ENCODE data around the gene ARIH2. TPM values are rescaled to one million over a fixed set of nuclear protein-coding genes. Genes with fewer than 3 reads are reported as not detected.

ARIH2 gene
- total and polyA plus RNA-seq, 2 of the 8 experiments (the other 6 are each of a cell fraction or from before 2014, with no cell fraction given), result 72.9 to 136 TPM

DNA sequence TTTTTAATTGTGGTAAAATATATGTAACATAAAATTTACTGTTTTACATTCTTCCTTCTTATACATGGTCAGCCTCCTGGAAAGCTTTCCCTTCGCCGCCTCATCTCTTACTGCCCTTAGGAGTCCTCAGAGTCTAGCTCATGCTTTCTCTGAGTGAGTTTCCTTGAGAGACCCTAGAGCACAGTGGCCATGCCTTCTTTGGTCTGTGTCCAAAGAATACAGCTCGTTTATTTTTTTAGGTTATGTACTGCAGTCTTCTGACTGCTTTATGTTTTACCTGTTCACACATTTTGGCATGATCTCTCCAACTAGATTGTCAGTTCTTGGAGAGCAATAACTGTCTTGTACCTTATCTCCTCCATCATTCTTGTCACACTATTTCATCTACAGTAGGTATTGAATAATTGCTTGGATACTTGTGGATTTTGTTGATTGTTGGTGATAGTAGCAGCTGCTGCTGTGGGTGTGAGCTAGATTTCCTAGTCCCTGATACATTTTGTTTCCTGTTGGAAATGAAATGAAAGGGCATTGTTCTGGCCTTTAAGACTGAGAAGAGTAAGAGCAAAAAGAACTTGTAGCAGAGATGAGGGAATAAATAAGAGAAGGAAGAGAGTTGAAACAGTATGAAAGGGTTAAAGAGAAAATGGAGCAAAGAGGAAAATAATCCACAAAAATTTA lies 10.9 kb downstream of the ARIH2 start:
- no peak overlapping the region for H3K4ac ChIP-seq (replicated peaks; ENCODE audit: insufficient read length, low read depth, low read length)
- H3K27ac ChIP-seq (ENCODE audit: low read depth, low read length), result no peak overlapping the region
- DNase-seq (ENCODE audit: low read depth in 1 of 2, low spot score in 2 of 2), result no peak
- no peak overlapping the region for H4K5ac ChIP-seq (ENCODE audit: insufficient read length, low read depth, low read length)
- H3K23ac ChIP-seq (ENCODE audit: insufficient read length), result no peak overlapping the region
- no peak overlapping the region for H2BK15ac ChIP-seq (ENCODE audit: low read length)
- no peak overlapping the region for H3K4me2 ChIP-seq (ENCODE audit: insufficient read depth in 1 of 2, low read depth in 2 of 2, low read length in 2 of 2)
- no peak for TF ChIP-seq GTF2F1 (IDR thresholded peaks at IDR 0.05; ENCODE audit: borderline replicate concordance, low read depth, low read length)
- no peak for TF ChIP-seq RAD21 (IDR thresholded peaks at IDR 0.05 in 1 of 2, conservative IDR thresholded peaks at IDR 0.05 in 1 of 2; ENCODE audit: low read depth in 2 of 2, low read length in 2 of 2)
- TF ChIP-seq SP2 (IDR thresholded peaks at IDR 0.05; ENCODE audit: low read length), result no peak
- TF ChIP-seq SUZ12 (IDR thresholded peaks at IDR 0.05; ENCODE audit: low read length), result no peak
- H3K4me1 ChIP-seq (replicated peaks in 1 of 4; ENCODE audit: control insufficient read depth in 3 of 4, insufficient read depth in 4 of 4, low read length in 3 of 4), result no peaks in the 10 kb centered on the region
- H2AK5ac ChIP-seq (ENCODE audit: low read depth, low read length), result no peak overlapping the region
- H4K91ac ChIP-seq (replicated peaks; ENCODE audit: insufficient read length, low read length), result no peak overlapping the region
- no peak overlapping the region for H2BK5ac ChIP-seq (ENCODE audit: low read depth, low read length)
- peaks cover 12 to 16% of the 10 kb centered on the region in 2 experiments for H4K20me1 ChIP-seq (replicated peaks in 1 of 2; ENCODE audit: control insufficient read depth in 1 of 2, insufficient read depth in 2 of 2, low read length in 2 of 2)
- no peak overlapping the region for H3K9ac ChIP-seq (replicated peaks in 1 of 4; ENCODE audit: extremely low read depth in 1 of 4, low read depth in 3 of 4, low read length in 3 of 4)
- no peak overlapping the region for H3K4me3 ChIP-seq (ENCODE audit: extremely low read depth in 1 of 4, insufficient read depth in 2 of 4, low read depth in 3 of 4, low read length in 4 of 4)
- peaks cover 9 to 90% of the 10 kb centered on the region in 2 experiments for H3K79me2 ChIP-seq (ENCODE audit: control insufficient read depth in 1 of 2, insufficient read depth in 2 of 2, low read length in 2 of 2)
- no peaks in the 10 kb centered on the region for H3K9me3 ChIP-seq (ENCODE audit: insufficient read depth in 2 of 2, low read depth in 1 of 2, low read length in 1 of 2)
- no peak overlapping the region for H2BK120ac ChIP-seq (replicated peaks; ENCODE audit: low read depth, low read length)
- 94% methylated on average over 3 of the region's 3 CpGs; no CpG with 5 or more reads in 1 of the 2 experiments for WGBS, 2 experiments (ENCODE audit: extremely low coverage in 1 of 2, insufficient coverage in 1 of 2, insufficient read length in 1 of 2, insufficient replicate concordance in 2 of 2, low coverage in 1 of 2, low lambda C conversion rate in 2 of 2, missing lambda C conversion rate in 1 of 2)
- CTCF ChIA-PET (ENCODE audit: partially characterized antibody), result interaction anchor here (1.6 to 4.0 kb wide), 3 partner anchors 10 to 294 kb away, joined by 3 to 14 read pairs (median 9); partner anchors contain the start of gene SLC26A6
- no peak for FAIRE-seq
- H3K79me1 ChIP-seq (ENCODE audit: low read depth, low read length), result peaks cover 6% of the 10 kb centered on the region
- no peak overlapping the region for H3K56ac ChIP-seq (replicated peaks; ENCODE audit: insufficient read length, low read depth, low read length)
- no peak overlapping the region for H4K8ac ChIP-seq (ENCODE audit: extremely low read depth, insufficient read depth, low read length)
- no peaks in the 10 kb centered on the region for H3K23me2 ChIP-seq (ENCODE audit: low read depth, low read length)
- H3K14ac ChIP-seq (ENCODE audit: insufficient read length), result no peak overlapping the region
- H2BK20ac ChIP-seq (ENCODE audit: low read length), result no peak overlapping the region
- H3K18ac ChIP-seq (ENCODE audit: extremely low read depth, low read length), result no peak overlapping the region
- POLR2A ChIA-PET (ENCODE audit: partially characterized antibody), result interaction anchor here (0.7 to 1.7 kb wide), 5 partner anchors 9 to 751 kb away, joined by 3 to 6 read pairs (median 4); partner anchors contain the start of gene ARIH2
- no peaks in the 10 kb centered on the region for H3K27me3 ChIP-seq (replicated peaks in 1 of 4; ENCODE audit: control insufficient read depth in 3 of 4, extremely low read depth in 1 of 4, insufficient read depth in 3 of 4, low read length in 3 of 4)
- no peak overlapping the region for H2AFZ ChIP-seq (ENCODE audit: low read length)
- H3K36me3 ChIP-seq (ENCODE audit: control insufficient read depth in 2 of 4, insufficient read depth in 4 of 4, low read length in 3 of 4), result peaks cover 4 to 55% (median 26%) of the 10 kb centered on the region in 4 experiments; a peak in 7 of 8 replicates
- H2BK12ac ChIP-seq (ENCODE audit: low read depth, low read length), result no peak overlapping the region

Data from H1 (cell line).